ENCODE measurements around the gene RSPH6A.

- TF ChIP-seq POLR2AphosphoS5 (IDR thresholded peaks at IDR 0.05) (no peak), CTCF (IDR thresholded peaks at IDR 0.05) (no peak), POLR2A (IDR thresholded peaks at IDR 0.05) (no peak)
These were observed 4.7 kb upstream of the RSPH6A start for GRCh38 chr19:45819769-45820168.
